Measurements from ENCODE around the gene MMD. TPM values are rescaled to one million over a fixed set of nuclear protein-coding genes. Genes with fewer than 3 reads are reported as not detected.
A peak's percentile ranks its signal among the peaks of the same experiment; 100 is the strongest.

The MMD gene
- total and polyA plus RNA-seq, 2 of the 13 experiments (the other 11 are each of a cell fraction or from before 2014, with no cell fraction given), result 121 to 225 TPM

DNA sequence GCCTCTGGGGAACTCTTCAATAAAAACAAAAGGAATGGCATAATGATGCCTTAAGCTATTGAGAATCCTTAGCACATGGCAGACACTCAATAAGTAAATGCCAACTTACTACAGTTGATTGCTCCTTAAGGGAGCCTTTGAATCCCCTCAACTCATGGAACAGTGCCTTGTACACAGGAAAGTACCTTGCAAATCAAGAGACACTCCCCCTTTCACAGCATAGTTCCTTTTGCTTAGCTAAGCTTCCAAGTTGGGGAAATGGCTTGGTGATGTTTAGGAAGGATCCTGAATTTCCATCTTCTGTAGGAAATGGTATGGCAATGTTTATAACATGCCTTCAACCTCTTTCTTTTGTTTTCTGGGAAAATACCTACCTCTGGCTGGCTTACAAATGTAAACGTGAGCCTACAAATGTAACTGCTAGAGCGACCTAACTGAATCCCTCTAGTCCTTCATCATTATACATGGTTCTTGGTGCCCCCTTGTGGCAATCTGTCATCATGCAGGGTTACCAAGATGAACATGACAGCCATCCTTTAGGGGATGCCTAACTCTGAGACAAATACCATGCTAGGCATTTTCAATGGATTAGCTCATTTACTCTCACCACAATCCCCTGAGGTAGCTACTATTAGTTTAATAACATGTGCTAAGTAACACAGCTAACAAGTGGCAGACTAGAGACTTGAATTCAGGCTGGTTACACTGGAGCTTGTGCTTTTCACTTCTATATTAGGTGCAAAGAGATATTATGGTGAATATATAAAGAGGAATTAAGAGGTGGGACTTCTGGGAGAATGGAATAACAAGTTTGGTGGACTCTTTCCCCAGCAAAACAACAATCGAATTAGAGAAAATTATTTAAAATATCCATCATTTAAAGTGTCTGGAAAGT, 65.0 kb downstream of the MMD start (continued):
- TF ChIP-seq ZSCAN25 (CRISPR knock-in tag; IDR thresholded peaks at IDR 0.05) (peak; percentile 43; the same call in 1 of the 2 replicates), ZNF569 (CRISPR knock-in tag; IDR thresholded peaks at IDR 0.05; ENCODE audit: borderline replicate concordance) (no peak), LCORL (IDR thresholded peaks at IDR 0.05) (no peak), LCORL (CRISPR knock-in tag; IDR thresholded peaks at IDR 0.05) (peak; percentile 57), ZNF530 (CRISPR knock-in tag; IDR thresholded peaks at IDR 0.05; ENCODE audit: low read depth) (no peak), HDAC2 (CRISPR knock-in tag; IDR thresholded peaks at IDR 0.05) (peak; percentile 53; the same call in 1 of the 2 replicates), ZFAT (CRISPR knock-in tag; conservative IDR thresholded peaks at IDR 0.05) (no peak), ERF (CRISPR knock-in tag; IDR thresholded peaks at IDR 0.05) (0 out of 2 replicates have a peak, but pooled peaks have one; percentile 45), FOXK1 (CRISPR knock-in tag; IDR thresholded peaks at IDR 0.05; ENCODE audit: borderline replicate concordance, low read depth) (no peak), SMC3 (IDR thresholded peaks at IDR 0.05; ENCODE audit: low read length) (peak; percentile 96), BHLHE40 (IDR thresholded peaks at IDR 0.05; ENCODE audit: low read length) (0 out of 2 replicates have a peak, but pooled peaks have one; percentile 14), NR2F6 (IDR thresholded peaks at IDR 0.05) (no peak), NR2F6 (CRISPR knock-in tag; IDR thresholded peaks at IDR 0.05) (peak; percentile 44; the same call in 1 of the 2 replicates), KDM3A (CRISPR knock-in tag; IDR thresholded peaks at IDR 0.05; ENCODE audit: low read depth) (peak; percentile 49; the same call in 1 of the 2 replicates), ZGPAT (CRISPR knock-in tag; IDR thresholded peaks at IDR 0.05) (peak; percentile 16; the same call in 1 of the 2 replicates)
- TF ChIP-seq, protein P1, sequence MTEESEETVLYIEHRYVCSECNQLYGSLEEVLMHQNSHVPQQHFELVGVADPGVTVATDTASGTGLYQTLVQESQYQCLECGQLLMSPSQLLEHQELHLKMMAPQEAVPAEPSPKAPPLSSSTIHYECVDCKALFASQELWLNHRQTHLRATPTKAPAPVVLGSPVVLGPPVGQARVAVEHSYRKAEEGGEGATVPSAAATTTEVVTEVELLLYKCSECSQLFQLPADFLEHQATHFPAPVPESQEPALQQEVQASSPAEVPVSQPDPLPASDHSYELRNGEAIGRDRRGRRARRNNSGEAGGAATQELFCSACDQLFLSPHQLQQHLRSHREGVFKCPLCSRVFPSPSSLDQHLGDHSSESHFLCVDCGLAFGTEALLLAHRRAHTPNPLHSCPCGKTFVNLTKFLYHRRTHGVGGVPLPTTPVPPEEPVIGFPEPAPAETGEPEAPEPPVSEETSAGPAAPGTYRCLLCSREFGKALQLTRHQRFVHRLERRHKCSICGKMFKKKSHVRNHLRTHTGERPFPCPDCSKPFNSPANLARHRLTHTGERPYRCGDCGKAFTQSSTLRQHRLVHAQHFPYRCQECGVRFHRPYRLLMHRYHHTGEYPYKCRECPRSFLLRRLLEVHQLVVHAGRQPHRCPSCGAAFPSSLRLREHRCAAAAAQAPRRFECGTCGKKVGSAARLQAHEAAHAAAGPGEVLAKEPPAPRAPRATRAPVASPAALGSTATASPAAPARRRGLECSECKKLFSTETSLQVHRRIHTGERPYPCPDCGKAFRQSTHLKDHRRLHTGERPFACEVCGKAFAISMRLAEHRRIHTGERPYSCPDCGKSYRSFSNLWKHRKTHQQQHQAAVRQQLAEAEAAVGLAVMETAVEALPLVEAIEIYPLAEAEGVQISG (CRISPR knock-in tag; IDR thresholded peaks at IDR 0.05), result peak; percentile 91
- TF ChIP-seq, protein P2, sequence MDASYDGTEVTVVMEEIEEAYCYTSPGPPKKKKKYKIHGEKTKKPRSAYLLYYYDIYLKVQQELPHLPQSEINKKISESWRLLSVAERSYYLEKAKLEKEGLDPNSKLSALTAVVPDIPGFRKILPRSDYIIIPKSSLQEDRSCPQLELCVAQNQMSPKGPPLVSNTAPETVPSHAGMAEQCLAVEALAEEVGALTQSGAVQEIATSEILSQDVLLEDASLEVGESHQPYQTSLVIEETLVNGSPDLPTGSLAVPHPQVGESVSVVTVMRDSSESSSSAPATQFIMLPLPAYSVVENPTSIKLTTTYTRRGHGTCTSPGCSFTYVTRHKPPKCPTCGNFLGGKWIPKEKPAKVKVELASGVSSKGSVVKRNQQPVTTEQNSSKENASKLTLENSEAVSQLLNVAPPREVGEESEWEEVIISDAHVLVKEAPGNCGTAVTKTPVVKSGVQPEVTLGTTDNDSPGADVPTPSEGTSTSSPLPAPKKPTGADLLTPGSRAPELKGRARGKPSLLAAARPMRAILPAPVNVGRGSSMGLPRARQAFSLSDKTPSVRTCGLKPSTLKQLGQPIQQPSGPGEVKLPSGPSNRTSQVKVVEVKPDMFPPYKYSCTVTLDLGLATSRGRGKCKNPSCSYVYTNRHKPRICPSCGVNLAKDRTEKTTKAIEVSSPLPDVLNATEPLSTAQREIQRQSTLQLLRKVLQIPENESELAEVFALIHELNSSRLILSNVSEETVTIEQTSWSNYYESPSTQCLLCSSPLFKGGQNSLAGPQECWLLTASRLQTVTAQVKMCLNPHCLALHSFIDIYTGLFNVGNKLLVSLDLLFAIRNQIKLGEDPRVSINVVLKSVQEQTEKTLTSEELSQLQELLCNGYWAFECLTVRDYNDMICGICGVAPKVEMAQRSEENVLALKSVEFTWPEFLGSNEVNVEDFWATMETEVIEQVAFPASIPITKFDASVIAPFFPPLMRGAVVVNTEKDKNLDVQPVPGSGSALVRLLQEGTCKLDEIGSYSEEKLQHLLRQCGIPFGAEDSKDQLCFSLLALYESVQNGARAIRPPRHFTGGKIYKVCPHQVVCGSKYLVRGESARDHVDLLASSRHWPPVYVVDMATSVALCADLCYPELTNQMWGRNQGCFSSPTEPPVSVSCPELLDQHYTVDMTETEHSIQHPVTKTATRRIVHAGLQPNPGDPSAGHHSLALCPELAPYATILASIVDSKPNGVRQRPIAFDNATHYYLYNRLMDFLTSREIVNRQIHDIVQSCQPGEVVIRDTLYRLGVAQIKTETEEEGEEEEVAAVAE (CRISPR knock-in tag; IDR thresholded peaks at IDR 0.05; ENCODE audit: borderline replicate concordance), result 0 out of 2 replicates have a peak, but pooled peaks have one; percentile 6
- TF ChIP-seq, protein P3, sequence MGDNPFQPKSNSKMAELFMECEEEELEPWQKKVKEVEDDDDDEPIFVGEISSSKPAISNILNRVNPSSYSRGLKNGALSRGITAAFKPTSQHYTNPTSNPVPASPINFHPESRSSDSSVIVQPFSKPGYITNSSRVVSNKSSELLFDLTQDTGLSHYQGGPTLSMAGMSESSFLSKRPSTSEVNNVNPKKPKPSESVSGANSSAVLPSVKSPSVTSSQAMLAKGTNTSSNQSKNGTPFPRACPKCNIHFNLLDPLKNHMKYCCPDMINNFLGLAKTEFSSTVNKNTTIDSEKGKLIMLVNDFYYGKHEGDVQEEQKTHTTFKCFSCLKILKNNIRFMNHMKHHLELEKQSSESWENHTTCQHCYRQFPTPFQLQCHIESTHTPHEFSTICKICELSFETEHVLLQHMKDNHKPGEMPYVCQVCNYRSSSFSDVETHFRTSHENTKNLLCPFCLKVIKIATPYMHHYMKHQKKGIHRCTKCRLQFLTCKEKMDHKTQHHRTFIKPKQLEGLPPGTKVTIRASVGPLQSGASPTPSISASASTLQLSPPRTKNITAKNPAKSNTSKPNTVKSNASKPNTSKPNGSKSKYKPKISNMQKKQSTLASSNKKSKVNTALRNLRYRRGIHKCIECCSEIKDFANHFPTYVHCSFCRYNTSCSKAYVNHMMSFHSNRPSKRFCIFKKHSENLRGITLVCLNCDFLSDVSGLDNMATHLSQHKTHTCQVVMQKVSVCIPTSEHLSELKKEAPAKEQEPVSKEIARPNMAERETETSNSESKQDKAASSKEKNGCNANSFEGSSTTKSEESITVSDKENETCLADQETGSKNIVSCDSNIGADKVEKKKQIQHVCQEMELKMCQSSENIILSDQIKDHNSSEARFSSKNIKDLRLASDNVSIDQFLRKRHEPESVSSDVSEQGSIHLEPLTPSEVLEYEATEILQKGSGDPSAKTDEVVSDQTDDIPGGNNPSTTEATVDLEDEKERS (CRISPR knock-in tag; IDR thresholded peaks at IDR 0.05), result 0 out of 2 replicates have a peak, but pooled peaks have one; percentile 38
